ENCODE measurements around the gene PLCG1.

The PLCG1 gene

DNA sequence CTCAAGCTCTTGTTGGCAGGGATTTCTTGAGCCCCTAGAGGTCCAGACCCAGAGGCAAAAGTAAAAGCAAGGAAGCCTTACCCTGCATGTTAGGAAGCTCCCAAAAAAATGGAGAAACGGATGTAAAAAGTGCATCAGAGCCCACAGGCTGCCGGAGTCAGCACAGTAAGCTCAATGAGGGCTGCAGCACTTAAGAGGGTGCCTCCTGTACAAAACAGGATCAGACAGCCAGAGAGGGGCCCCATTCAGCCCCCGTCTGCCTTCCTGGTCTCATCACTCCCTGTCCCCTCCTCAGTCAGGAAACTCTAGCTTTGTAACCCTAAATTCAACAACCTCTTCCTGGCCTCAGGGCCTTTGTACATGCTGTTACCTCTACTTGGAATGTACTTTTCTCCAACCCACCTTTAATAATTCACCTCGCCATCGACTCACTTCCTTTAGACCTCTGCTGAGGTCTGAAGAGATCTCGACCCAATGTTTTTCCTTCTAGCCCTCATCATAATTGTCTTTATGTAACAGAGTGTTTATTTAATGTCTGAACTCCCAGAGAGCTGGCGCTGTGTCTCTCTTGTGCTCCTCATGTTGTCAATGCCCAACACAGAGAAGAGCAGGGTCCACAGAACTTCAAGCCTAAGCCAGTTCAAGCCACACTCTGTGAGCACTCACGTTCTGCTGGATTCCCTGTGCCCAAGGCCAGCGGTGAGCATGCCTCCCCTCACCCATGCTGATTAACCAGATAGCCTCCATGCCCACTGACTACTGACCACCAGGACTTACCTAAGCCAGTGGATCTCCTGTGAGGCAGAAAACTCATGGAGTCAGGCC lies 2.8 kb upstream of the PLCG1 start:
- TF ChIP-seq, protein P1, sequence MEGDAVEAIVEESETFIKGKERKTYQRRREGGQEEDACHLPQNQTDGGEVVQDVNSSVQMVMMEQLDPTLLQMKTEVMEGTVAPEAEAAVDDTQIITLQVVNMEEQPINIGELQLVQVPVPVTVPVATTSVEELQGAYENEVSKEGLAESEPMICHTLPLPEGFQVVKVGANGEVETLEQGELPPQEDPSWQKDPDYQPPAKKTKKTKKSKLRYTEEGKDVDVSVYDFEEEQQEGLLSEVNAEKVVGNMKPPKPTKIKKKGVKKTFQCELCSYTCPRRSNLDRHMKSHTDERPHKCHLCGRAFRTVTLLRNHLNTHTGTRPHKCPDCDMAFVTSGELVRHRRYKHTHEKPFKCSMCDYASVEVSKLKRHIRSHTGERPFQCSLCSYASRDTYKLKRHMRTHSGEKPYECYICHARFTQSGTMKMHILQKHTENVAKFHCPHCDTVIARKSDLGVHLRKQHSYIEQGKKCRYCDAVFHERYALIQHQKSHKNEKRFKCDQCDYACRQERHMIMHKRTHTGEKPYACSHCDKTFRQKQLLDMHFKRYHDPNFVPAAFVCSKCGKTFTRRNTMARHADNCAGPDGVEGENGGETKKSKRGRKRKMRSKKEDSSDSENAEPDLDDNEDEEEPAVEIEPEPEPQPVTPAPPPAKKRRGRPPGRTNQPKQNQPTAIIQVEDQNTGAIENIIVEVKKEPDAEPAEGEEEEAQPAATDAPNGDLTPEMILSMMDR (conservative IDR thresholded peaks at IDR 0.05; ENCODE audit: low read depth, low read length), result no peak
- no peak overlapping the region for H3K4me3 ChIP-seq (ENCODE audit: low read length)
- no peak for DNase-seq (ENCODE audit: low read depth)

DNA sequence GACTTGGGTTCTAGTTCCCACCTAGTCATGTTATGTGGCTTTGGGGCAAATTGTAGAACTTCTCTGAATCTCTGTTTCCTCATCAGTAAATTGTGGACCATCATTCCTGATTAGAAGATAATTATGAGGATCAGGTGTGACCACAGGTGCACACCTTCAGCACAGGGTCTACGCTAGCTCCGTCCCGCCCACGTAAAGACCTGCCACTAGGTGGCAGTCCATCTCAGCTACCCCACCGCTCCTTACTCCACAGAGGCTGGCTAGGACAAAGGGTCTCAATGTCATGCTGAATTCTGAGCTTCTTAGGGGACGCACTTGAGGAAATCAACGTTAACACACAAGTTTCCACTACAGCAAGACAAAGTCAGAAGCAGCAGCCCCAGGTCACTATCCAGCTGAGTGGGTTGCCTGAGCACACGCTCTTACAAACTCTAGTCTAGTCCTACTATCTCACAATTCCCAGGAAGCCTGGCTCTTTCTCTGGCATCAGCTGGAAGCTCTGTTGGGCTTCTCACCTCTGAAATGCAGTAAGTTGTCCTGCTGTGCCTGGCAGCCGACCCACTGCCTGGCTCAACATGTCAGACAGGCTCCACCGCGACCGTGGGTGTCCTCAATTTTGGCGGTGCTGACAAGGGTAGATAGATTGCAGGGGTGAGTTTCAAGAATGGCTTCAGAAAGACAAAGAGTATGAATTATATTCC lies 2.0 kb upstream of the PLCG1 start:
- DNase-seq (ENCODE audit: low read depth), result no peak
- no peak overlapping the region for H3K4me3 ChIP-seq (ENCODE audit: low read length)
- TF ChIP-seq, protein P1 (conservative IDR thresholded peaks at IDR 0.05; ENCODE audit: low read depth, low read length), result peak; percentile 91

DNA sequence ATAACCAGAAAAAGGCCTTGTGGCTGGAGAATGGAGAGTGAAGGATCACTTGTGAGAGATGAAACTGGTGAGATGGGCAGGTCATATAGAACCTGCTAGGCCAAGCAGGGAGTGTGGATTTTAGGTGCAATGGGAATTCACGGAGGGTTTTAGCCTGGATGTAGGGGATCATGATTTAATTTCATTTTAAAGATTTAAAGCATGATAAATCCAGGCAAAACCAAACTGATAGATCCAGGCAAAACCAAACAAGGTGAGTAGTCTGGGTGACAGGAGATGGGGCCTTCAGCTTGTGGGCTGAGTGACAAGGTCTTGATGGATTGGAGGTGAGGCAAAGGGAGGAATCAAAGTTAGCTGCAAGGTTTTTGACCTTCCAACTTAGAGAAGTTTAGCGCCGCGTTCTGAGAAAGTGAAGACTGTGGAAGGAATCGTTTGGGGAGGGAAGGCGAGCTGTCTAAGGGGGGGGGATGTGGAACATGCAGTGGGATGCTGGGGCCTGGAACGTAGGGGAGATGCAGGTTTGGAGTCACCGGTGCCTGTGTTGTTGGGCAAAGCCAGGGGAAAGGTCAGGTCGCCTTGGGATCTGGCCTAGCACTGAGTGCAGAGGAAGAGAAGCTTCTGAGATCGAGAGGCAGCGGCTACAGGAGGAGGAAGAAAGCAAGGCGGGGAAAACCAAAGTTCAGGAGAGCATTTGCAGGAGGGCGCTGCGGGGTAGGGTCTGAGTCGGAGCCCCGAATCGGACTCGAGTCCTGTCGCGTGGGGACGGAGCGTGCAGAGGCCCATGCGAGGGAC lies 1.3 kb upstream of the PLCG1 start:
- TF ChIP-seq, protein P1 (conservative IDR thresholded peaks at IDR 0.05; ENCODE audit: low read depth, low read length), result no peak
- DNase-seq (ENCODE audit: low read depth), result no peak
- peak overlapping the region; percentile 61 for H3K4me3 ChIP-seq (ENCODE audit: low read length)

DNA sequence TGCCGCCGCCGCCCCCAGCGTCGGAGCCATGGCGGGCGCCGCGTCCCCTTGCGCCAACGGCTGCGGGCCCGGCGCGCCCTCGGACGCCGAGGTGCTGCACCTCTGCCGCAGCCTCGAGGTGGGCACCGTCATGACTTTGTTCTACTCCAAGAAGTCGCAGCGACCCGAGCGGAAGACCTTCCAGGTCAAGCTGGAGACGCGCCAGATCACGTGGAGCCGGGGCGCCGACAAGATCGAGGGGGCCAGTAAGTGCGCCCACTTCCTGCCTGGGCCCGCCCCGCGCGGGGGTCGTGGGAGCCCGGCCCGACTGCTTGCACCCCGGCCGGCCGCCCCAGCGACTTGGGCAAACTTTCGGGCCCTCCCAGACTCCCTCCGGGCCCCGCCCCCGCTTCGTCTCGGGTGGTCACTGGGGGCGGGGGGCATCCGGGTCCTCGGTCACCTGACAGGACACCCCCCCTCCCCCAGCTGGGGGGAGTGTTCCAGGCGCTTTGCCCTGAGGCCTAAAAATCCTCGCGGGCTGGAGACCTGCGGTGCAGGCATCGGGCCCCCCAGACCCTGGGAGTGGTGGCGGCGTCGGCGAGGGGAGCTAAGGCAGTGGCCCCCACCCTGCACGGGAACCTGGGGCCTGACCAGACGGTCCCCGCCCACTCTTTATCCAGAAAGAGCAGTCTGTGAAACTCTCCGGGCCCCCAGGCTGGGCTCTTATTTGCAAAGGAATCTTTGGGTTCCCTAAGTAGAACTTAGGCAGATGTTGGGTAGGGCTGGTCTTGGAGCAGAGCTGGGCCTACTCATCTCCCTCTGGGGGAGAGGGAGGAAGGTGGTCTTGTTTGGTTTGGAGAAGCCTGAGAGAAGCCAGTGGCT lies 501 bp downstream of the PLCG1 start:
- TF ChIP-seq, protein P1 (conservative IDR thresholded peaks at IDR 0.05; ENCODE audit: low read depth, low read length), result no peak
- no peak for DNase-seq (ENCODE audit: low read depth)
- peak overlapping the region; percentile 75 for H3K4me3 ChIP-seq (ENCODE audit: low read length)

DNA sequence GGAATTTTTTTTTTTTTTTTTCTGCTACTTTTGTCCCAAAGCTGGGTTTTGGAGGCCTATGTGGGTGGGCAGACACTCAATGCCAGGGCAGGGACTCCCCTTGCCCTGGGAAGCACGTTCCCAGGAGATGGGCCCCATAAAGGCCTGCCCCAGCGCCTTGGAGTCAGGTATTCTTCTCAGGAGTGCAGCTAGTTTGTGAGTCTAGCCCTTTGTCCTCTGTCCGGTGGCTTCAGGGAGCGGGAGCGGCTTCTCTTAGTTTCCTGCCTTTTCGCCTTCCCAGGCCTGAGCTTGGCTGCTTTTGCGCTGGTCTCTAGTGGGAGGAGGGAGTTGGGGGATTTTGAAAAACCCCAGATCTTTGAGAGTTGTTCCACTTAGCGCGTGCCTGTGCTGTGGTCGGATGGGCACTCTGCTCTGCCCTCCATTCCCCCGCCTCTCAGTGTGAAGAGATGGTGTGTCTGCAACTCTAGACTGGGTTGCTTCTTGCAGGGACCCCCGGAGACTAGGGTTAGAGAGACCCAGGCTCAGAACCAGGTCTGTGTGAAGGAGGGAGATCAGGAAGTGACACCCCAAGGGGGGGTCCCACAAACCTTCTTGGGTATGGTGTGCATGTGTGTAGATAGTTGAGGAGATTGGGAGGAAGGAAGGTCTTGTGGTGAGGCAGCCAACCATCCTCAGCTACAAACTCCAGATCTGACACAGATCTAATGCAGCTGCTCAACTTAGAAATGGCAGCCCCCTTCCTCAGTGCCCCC lies 1.3 kb downstream of the PLCG1 start:
- DNase-seq (ENCODE audit: low read depth), result no peak
- H3K4me3 ChIP-seq (ENCODE audit: low read length), result peak overlapping the region; percentile 75
- TF ChIP-seq, protein P1 (conservative IDR thresholded peaks at IDR 0.05; ENCODE audit: low read depth, low read length), result no peak

All from retinal pigment epithelial cell (primary cell).